Omental fat pad (tissue), 4 donors: Measurements from ENCODE around the gene B4GALT2. TPM values are rescaled to one million over a fixed set of nuclear protein-coding genes. Genes with fewer than 3 reads are reported as not detected.

Source experiments
- ATAC-seq: fragments of 150-250 bp; one replicate; pipeline ENCODE4 v1.9.1; 2016; ENCODE audit warnings: mild to moderate bottlenecking, moderate library complexity; ENCODE audit not compliant: low FRiP score
- DNase-seq: peaks from one replicate; pipeline ENCODE4 v3.0.0-alpha.2; 2019; ENCODE audit warnings: low spot score
- CTCF ChIP-seq, 3 donors: fragments of 450-650 bp; IDR thresholded peaks; one replicate each; pipeline ENCODE4 v1.5.1; 2016 to 2017; ENCODE audit warnings: antibody characterized with exemption in 3 of 3, mild to moderate bottlenecking in 3 of 3, moderate library complexity in 2 of 3
- total RNA-seq, 4 donors: library from RNA; depleted of rRNA; stranded (reverse); fragments of >200 nt; gene quantifications; one replicate each; pipeline ENCODE4 v1.1.0, GENCODE V29; 2016

Gene B4GALT2
- total RNA-seq, 4 donors from 2014 or later = 20.3 to 67.9 (median 42.6) TPM

DNA sequence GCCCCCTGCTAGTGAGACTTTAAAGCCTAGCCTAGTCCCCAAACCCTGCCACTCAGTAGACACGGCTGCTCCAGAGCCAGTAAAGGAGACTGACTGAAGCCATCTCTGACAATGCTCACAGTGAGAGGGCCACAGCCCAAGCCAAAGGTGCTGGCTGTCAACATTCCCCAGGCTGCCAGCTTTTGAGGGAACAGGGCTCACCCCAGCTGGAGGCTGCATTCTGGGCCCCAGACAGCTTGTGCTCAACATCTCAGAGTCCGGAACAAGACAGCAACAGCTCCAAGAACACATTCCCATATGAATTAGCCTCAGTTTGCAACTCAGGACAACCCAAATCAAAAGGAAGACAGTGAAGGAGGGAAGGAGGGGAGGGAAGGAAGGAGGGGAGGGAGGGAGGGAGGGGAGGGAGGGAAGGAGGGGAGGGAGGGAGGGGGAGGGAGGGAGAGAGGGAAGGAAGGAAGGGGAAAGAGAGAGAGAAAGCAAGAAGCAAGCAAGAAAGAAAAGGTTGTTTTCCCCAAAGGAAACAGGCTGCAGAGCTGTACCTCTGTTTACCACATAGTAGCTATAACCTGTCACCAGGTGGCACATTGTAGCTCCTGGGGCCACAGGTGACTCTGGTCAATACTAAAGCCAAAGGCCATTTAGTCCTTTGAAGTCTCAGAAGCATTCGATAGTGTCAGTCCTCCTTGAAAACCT lies 40.0 kb upstream of the B4GALT2 start:
- ATAC-seq (no peak), DNase-seq (no peak)
- TF ChIP-seq CTCF (IDR thresholded peaks at IDR 0.05) = no peak

GRCh38 chr1:43942411-43942810 lies 36.6 kb upstream of the B4GALT2 start:
- DNase-seq (no peak), ATAC-seq (no peak)
- TF ChIP-seq CTCF (IDR thresholded peaks at IDR 0.05) = no peak

GRCh38 chr1:43944860-43945259 lies 34.1 kb upstream of the B4GALT2 start:
- TF ChIP-seq CTCF (IDR thresholded peaks at IDR 0.05) = no peak
- DNase-seq (no peak), ATAC-seq (no peak)

- TF ChIP-seq CTCF (IDR thresholded peaks at IDR 0.05) = no peak
- no peak for ATAC-seq
- DNase-seq = no peak
These were observed 33.3 kb upstream of the B4GALT2 start for GRCh38 chr1:43945674-43946235.

DNA sequence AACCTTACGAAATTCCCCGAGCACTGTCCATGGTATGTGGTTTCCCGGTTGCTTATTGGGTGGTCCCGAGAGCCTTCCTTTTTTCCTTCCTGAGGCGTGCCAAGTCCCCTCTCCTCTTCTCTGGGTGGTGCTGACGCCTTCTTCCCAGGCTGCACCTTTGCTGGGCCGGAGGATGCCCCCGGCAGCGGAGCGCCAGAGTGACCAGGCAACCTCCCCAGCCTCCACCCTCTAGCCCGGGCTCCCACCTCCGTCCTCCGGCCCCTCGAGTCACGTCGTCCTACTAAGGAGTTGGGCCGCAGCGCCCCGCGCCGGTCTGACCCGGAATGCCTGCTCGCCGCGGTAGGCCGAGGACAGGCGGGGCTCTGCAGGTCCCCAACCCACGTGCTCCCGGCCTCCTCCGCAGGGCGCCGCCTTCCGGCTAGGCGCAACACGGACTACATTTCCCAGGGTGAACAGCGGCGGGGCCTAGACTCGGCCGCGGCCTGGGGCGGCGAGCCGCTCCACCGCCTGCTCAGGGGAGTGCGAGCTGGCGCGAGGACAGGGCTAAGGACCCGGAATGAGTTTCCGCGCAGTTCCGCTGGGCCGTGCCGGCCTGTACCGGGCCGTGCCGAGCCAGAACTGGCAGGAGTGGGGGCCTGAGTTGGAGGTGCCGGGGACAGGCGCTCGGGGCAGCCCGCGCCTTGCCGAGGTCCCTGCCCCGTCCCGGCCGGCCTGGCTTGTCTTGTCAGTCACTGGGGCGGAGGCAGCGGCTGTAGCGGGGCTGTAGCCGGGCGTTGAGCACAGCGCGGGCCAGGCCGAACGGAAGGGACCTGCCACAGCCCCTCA lies 32.6 kb upstream of the B4GALT2 start, which contains the start of gene IPO13:
IPO13 (plus strand) TSS at position 715 of the 825 bp plus-strand sequence. CDS start 651 bp downstream, outside the sequence.
- peak in 2 of 3 donors; percentile 36 to 77 for TF ChIP-seq CTCF (IDR thresholded peaks at IDR 0.05)
- ATAC-seq = peak; percentile 99
- DNase-seq = peak; percentile 77

GRCh38 chr1:43947061-43947873 lies 31.7 kb upstream of the B4GALT2 start:
- peak; percentile 0 for ATAC-seq
- DNase-seq = no peak
- TF ChIP-seq CTCF (IDR thresholded peaks at IDR 0.05) = no peak
